HG02973 (cell line): ENCODE measurements around the gene CELSR3.

Experiments
- ATAC-seq: cut with Tn5 transposase; IDR thresholded peaks from one replicate; pipeline ENCODE4 v1.9.1; 2021; ENCODE audit warnings: moderate library complexity; ENCODE audit not compliant: unreplicated experiment

CELSR3 gene

GRCh38 chr3:48662753-48663488 lies at the start of gene CELSR3:
CELSR3 (minus strand) TSS chr3:48662886; CDS start chr3:48662634, 252 bp downstream.
- no peak for ATAC-seq

- no peak for ATAC-seq
Observed at GRCh38 chr3:48711727-48712126, 49.0 kb upstream of the CELSR3 start.

DNA sequence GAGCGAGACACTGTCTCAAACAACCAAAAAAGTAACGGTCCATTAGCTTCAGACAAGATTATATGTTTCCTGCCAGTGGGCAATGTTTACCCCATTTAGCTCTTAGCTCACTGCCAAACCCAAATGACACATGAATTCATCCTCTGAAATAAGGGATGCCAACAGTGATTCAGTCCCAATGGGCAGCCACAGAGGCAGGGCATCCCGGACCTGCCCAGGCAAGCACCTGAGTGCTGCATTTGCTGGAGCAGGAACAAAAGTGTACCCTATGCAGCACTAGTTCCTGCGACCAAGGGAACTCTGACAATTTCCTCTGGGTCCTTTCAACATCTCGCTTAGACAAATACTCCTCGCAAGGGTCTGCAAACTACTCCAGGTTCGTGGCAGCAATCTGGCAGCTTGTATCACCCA lies 46.4 kb upstream of the CELSR3 start:
- ATAC-seq = no peak

- ATAC-seq = no peak
Observed at GRCh38 chr3:48708481-48708889, 45.8 kb upstream of the CELSR3 start.

DNA sequence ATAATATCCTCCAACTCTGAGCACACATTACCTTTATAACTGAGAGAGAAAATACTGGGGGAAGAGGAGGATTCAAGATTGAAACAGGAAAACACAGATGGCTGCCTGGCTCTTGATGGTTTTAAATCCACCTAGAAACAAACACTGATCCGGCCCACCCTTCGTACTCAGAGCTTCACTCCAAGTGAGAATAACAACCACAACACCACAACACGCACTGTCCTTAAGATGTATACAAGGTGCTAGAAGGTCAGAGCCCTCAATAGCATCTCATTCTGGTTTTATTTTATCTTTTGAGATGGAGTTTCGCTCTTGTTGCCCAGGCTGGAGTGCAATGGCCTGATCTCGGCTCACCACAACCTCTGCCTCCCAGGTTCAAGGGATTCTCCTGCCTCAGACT lies 44.5 kb upstream of the CELSR3 start:
- ATAC-seq = no peak

- ATAC-seq = no peak
Observed at GRCh38 chr3:48702320-48702920, 39.7 kb upstream of the CELSR3 start.

GRCh38 chr3:48700731-48701405 lies 38.2 kb upstream of the CELSR3 start:
- no peak for ATAC-seq

DNA sequence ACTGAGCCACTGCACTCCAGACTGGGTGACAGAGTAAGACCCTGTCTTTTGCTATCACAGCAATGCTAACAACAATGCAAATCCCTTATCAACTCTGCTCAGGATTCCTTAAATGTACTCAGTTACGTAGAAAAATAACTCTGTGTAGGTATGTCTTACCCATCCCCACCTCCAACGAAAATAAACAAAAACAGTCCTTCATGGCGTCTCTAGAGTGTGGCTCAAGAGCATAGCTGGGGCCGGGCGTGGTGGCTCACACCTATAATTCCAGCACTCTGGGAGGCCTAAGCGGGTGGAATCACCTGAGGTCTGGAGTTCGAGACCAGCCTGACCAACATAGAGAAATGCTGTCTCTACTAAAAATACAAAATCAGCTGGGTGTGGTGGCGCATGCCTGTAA lies 36.2 kb upstream of the CELSR3 start:
- ATAC-seq = no peak

GRCh38 chr3:48697952-48698351 lies 35.3 kb upstream of the CELSR3 start:
- ATAC-seq = no peak

- ATAC-seq = no peak
Observed at GRCh38 chr3:48696601-48697000, 33.9 kb upstream of the CELSR3 start.

DNA sequence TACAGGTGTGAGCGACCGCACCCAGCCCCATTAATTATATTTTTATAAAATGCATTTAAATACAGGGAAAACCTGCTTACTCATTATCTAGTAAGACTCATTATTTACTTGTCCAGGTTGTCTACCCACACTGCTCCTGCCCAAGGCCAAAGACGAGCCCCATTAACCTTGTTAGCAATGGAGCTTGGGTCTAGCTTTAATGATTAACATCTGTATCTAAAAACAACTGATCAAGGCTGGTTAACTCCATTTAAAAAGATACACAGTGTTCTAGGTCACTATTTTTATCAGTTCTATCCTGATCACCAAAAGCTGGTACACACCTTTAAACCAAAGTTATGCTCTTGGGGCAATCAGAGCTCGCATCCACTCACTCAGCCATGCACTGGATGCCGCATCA lies 33.5 kb upstream of the CELSR3 start:
- no peak for ATAC-seq

DNA sequence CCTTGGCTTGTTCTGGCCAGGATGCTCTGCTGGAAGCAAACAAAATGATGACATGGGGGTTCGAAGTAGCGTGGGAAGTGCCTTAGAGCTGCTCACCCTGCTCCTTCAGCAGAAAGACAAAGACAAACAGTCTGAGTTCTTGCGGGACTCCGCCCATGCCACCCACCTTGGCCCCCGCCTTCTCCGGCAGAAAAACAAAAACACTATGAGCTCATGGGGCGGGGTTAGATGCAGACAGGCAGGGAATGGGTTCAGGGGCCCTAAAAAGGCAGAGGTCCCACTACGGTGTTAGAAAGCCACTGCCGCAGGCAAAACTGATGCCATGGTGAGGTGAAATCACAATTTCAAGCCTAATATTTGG lies 32.7 kb upstream of the CELSR3 start:
- ATAC-seq = no peak

GRCh38 chr3:48694610-48695392 lies 32.1 kb upstream of the CELSR3 start:
- ATAC-seq = no peak

- no peak for ATAC-seq
Observed at GRCh38 chr3:48693826-48694225, 31.1 kb upstream of the CELSR3 start.

GRCh38 chr3:48692551-48692950 lies 29.9 kb upstream of the CELSR3 start:
- ATAC-seq = no peak

GRCh38 chr3:48690846-48691458 lies 28.3 kb upstream of the CELSR3 start:
- no peak for ATAC-seq

DNA sequence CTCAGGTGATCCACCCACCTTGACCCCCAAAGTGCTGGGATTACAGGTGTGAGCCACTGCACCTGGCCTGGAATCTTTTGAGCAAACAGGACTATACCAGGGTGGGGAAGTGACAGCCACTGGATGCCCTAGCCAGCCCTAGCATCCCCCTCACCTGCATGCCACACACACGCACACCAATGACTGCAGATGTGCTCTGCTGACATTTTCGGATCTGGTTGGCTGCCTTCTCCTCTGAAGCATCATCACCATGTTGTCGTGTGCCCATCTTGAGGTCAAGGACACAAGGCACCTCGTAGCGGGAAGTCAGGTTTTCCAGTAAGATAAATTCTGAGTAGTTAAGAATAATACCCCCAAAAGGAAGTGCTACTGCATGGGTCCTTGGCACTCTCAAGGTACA lies 26.7 kb upstream of the CELSR3 start:
- no peak for ATAC-seq

DNA sequence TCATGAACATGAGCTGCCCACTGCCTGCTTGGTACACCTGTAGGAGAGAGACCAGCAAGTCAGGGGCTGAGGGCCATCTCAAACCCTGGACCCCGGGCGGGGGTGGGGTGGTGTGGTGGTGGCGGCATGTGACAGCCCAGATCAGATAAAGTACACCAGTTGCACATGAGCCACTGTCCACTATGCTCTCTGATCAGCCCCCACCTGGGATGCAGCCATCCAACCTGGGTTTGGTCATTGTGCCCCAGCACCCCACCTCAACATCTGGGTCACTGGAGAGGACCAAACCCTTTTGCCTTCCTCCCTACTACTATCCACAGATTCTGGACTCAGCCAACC lies 26.0 kb upstream of the CELSR3 start:
- no peak for ATAC-seq

DNA sequence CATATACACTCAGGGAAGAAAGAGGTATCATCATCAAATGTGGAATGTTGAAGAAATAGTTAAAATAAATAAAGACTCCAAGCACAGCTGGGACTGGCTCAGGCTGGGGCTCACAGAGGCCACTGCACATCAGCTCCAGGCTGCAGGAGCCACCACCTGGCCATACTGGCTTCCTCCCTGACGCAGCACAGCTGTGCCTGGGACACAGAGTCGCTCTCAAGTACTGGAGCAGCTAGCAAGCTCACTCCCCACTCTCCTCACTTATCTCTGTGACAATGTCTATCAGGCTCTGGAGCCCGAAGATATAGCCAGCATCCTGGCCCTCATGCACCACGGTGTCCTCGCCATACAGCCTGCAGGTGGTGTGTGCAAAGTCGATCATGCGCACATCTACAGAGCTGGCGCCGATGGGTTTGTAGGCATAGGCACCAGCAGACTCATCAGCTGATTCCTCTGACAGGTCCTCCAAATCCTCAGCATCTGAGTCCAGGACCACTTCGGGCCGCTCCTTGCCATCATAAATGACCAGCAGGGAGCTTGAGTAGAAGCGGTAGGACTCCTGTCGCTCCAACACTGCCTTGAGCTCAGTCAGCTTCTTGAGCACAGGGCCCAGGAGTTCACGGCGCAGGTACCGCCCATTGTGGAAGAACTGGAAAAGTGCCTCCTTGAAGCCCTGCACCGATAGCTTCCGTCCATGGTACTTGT lies 25.5 kb upstream of the CELSR3 start:
- ATAC-seq = no peak

DNA sequence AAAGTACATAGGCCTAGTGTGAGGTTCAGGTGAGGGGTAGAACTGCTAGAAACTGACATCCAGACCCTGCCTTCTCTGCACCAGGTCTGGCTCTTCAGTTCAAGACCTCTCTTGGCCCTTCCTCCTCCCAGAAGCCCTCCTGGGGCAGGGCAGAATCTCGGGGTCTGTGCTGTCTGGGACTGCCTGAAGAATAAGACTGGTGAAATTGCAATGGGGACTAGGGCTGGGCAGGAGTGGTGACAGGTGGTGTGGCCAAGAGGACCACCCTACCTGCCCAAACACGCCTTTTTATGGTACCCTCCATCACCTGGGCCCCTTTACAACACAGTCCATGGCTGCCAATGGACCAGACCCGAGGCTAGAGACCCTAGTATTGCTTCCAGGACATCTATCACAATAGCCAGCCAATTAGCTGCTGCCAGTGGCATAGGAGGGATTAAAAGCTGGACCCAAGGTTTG lies 24.6 kb upstream of the CELSR3 start:
- ATAC-seq = no peak
